Endothelial cell of umbilical vein (primary cell): ENCODE data around the gene EDC3. TPM values are rescaled to one million over a fixed set of nuclear protein-coding genes. Genes with fewer than 3 reads are reported as not detected.

Source experiments
- BruUV-seq: library from RNA; stranded (reverse); fragments of 400-500 nt; replicated peaks from 2 replicates; lab custom pipeline; 2021; lab: Mats Ljungman, UMichigan
- CTCF ChIA-PET: fragments of 300-600, 350-600 bp; sonication (Branson Sonifier 250); formaldehyde crosslinking; loops from one replicate; lab custom pipeline; 2021; ENCODE audit warnings: antibody characterized with exemption, inconsistent platforms; lab: Charles Lee
- POLR2A ChIA-PET: fragments of 300-600, 350-600 bp; sonication (Branson Sonifier 250); formaldehyde crosslinking; loops from one replicate; lab custom pipeline; 2021; ENCODE audit warnings: antibody characterized with exemption, inconsistent platforms; lab: Charles Lee
- DNase-seq: peaks from one replicate; pipeline ENCODE4 v3.0.0-alpha.2; 2011; ENCODE audit warnings: low read depth, low spot score
- FAIRE-seq: peaks from 2 replicates; lab custom pipeline; 2011; peaks lifted over from hg19 to GRCh38; lab: Jason Lieb, UNC
- H2AFZ ChIP-seq: 2 replicates; pipeline ENCODE4 v1.6.0; 2012; ENCODE audit warnings: low read depth, low read length, control low read depth, inconsistent platforms
- H3K27ac ChIP-seq: 2 replicates; pipeline ENCODE4 v1.5.1; 2011; ENCODE audit warnings: low read depth, mild to moderate bottlenecking, control low read depth, low read length, moderate library complexity; ENCODE audit not compliant: insufficient read depth
- H3K27me3 ChIP-seq, 2 experiments: 2 replicates each; pipeline versions ENCODE4 v1.6.0 to v1.6.1; 2011; ENCODE audit warnings: low read length in 2 of 2, mixed read lengths in 1 of 2; ENCODE audit not compliant: control insufficient read depth in 2 of 2, insufficient read depth in 2 of 2
- H3K36me3 ChIP-seq, 2 experiments: 2 replicates in 1 of 2; 3 replicates in 1 of 2; pipeline ENCODE4 v1.5.1; 2011; ENCODE audit warnings: low read length in 2 of 2, mild to moderate bottlenecking in 1 of 2, moderate library complexity in 1 of 2; ENCODE audit not compliant: control insufficient read depth in 2 of 2, insufficient read depth in 2 of 2; ENCODE audit errors: extremely low read depth in 1 of 2
- H3K4me1 ChIP-seq: 3 replicates; pipeline ENCODE4 v1.5.1; 2011; ENCODE audit warnings: mild to moderate bottlenecking, low read length; ENCODE audit not compliant: control insufficient read depth, insufficient read depth; ENCODE audit errors: extremely low read depth
- H3K4me2 ChIP-seq: 2 replicates; pipeline ENCODE4 v1.6.1; 2011; ENCODE audit warnings: low read length, control low read depth, mixed read lengths; ENCODE audit not compliant: insufficient read depth
- H3K4me3 ChIP-seq, 3 experiments: fragments of 200-600 bp in 1 of 3; sonication (generic), shearing (Covaris generic) in 1 of 3; replicated peaks in 1 of 3; 2 replicates each; pipeline ENCODE4 v1.5.1; 2011 to 2016; ENCODE audit warnings: control low read depth in 3 of 3, low read length in 3 of 3, mild to moderate bottlenecking in 2 of 3, inconsistent platforms in 1 of 3, low read depth in 1 of 3, moderate library complexity in 1 of 3; ENCODE audit not compliant: insufficient read depth in 1 of 3
- H3K79me2 ChIP-seq: 2 replicates; pipeline ENCODE4 v1.6.0; 2012; ENCODE audit warnings: low read length, inconsistent platforms; ENCODE audit not compliant: control insufficient read depth, insufficient read depth
- H3K9ac ChIP-seq: replicated peaks from 2 replicates; pipeline ENCODE3; 2011; ENCODE audit warnings: low read length, control low read depth; ENCODE audit not compliant: insufficient read depth; ENCODE audit errors: extremely low read depth
- H3K9me1 ChIP-seq: replicated peaks from 3 replicates; pipeline ENCODE4 v1.6.0; 2011; ENCODE audit warnings: mild to moderate bottlenecking, low read length; ENCODE audit not compliant: control insufficient read depth, insufficient read depth; ENCODE audit errors: extremely low read depth
- H3K9me3 ChIP-seq: replicated peaks from 2 replicates; pipeline ENCODE4 v1.5.1; 2012; ENCODE audit warnings: low read length, inconsistent platforms; ENCODE audit not compliant: control insufficient read depth, insufficient read depth
- H4K20me1 ChIP-seq: replicated peaks from 2 replicates; pipeline ENCODE3; 2011; ENCODE audit warnings: mild to moderate bottlenecking, low read length; ENCODE audit not compliant: control insufficient read depth, insufficient read depth; ENCODE audit errors: extremely low read depth
- CTCF ChIP-seq, 2 donors: IDR thresholded peaks; 1 replicate in 1 of 2; 2 replicates in 1 of 2; pipeline ENCODE4 v1.5.1; 2011; ENCODE audit warnings: low read length in 2 of 2, mild to moderate bottlenecking in 2 of 2, moderate library complexity in 2 of 2, control low read depth in 1 of 2, inconsistent platforms in 1 of 2, low read depth in 1 of 2; ENCODE audit not compliant: insufficient read depth in 1 of 2; ENCODE audit errors: extremely low read depth in 1 of 2
- EZH2 ChIP-seq: IDR thresholded peaks from 2 replicates; pipeline ENCODE4 v1.6.1; 2012; ENCODE audit warnings: borderline replicate concordance, low read depth, mild to moderate bottlenecking, moderate library complexity, low read length, inconsistent platforms; ENCODE audit not compliant: severe bottlenecking
- FOS ChIP-seq: IDR thresholded peaks from 2 replicates; pipeline ENCODE4 v1.6.1; 2011; ENCODE audit warnings: mild to moderate bottlenecking, low read length, moderate library complexity, borderline replicate concordance; ENCODE audit not compliant: insufficient read depth
- GATA2 ChIP-seq: IDR thresholded peaks from 2 replicates; pipeline ENCODE4 v1.7.0; 2011; ENCODE audit warnings: low read depth, mild to moderate bottlenecking, moderate library complexity, mixed read lengths, low read length; ENCODE audit not compliant: insufficient read length, insufficient read depth
- JUN ChIP-seq: IDR thresholded peaks from 2 replicates; pipeline ENCODE4 v1.6.1; 2011; ENCODE audit warnings: borderline replicate concordance, low read depth; ENCODE audit not compliant: insufficient read length, insufficient read depth
- MAX ChIP-seq: IDR thresholded peaks from 2 replicates; pipeline ENCODE4 v1.6.1; 2011; ENCODE audit not compliant: insufficient read depth, insufficient read length
- MYC ChIP-seq: IDR thresholded peaks from one replicate; pipeline ENCODE4 v1.6.1; 2011; ENCODE audit warnings: mild to moderate bottlenecking, low read depth, low read length
- POLR2A ChIP-seq: IDR thresholded peaks from 2 replicates; pipeline ENCODE4 v1.6.1; 2012; ENCODE audit warnings: low read depth, mild to moderate bottlenecking, control low read depth, low read length
- POLR2AphosphoS5 ChIP-seq: IDR thresholded peaks from 2 replicates; pipeline ENCODE4 v1.6.1; 2012; ENCODE audit warnings: low read depth, mild to moderate bottlenecking, control low read depth, low read length, moderate library complexity; ENCODE audit not compliant: insufficient read depth
- dilution Hi-C: fragments of 300-500 bp; cut with MboI; formaldehyde crosslinking; loops from one replicate; pipeline ENCODE4 v1.15.0; 2019; ENCODE audit warnings: low sequenced_read_pairs; ENCODE audit not compliant: extremely low pct_ligation_motif_present
- intact Hi-C: fragments of 100-400 bp; cut with micrococcal nuclease; formaldehyde crosslinking; loops from one replicate; pipeline ENCODE4 v1.10.0; 2022
- polyA plus RNA-seq, 4 experiments: library from polyadenylated mRNA; depleted of rRNA in 3 of 4; stranded (reverse) in 3 of 4; unstranded in 1 of 4; fragments of >200 nt; gene quantifications; 2 replicates each; pipeline versions ENCODE4 v1.2.1 to v1.2.3, GENCODE V29; 2011 to 2012; ENCODE audit warnings: missing spikeins in 1 of 4
- total RNA-seq: library from RNA; stranded (reverse); gene quantifications from 2 replicates; pipeline ENCODE4 v1.2.3, GENCODE V29; 2021

The EDC3 gene
- total and polyA plus RNA-seq, 2 donors (not counting 3 experiments of a cell fraction or from before 2014, with no cell fraction given) = 55.9 to 56.5 TPM

GRCh38 chr15:74614744-74615507, 80.9 kb downstream of the EDC3 start:
- Histone ChIP-seq H3K9ac (peak overlapping the region; percentile 98), H3K9me3 (no peaks in the 10 kb centered on the region), H4K20me1 (peaks cover 6% of the 10 kb centered on the region), H3K79me2 (peaks cover 42% of the 10 kb centered on the region), H3K36me3 (peaks cover 0 to 7% of the 10 kb centered on the region in 2 experiments), H3K27me3 (no peaks in the 10 kb centered on the region), H3K27ac (peak overlapping the region; percentile 88), H2AFZ (peak overlapping the region; percentile 24), H3K4me2 (peak overlapping the region; percentile 77), H3K9me1 (no peaks in the 10 kb centered on the region), H3K4me1 (peaks cover 9% of the 10 kb centered on the region), H3K4me3 (peak overlapping the region; percentile 91 to 93 (median 93))
- CTCF ChIA-PET = interaction anchor here (0.6 to 3.1 kb wide), 3 partner anchors 14 to 123 kb away, joined by 3 to 7 read pairs (median 3); no protein-coding TSS in a partner anchor
- TF ChIP-seq EZH2 (no peak), JUN (no peak), GATA2 (no peak), MYC (no peak), MAX (no peak), POLR2AphosphoS5 (no peak), FOS (no peak), CTCF (IDR thresholded peaks at IDR 0.05; ENCODE audit: extremely low read depth in 1 of 2, insufficient read depth in 1 of 2, low read depth in 1 of 2, low read length in 2 of 2) (no peak), POLR2A (no peak)
- POLR2A ChIA-PET = interaction anchor here (0.7 to 1.7 kb wide), 2 partner anchors 17 to 69 kb away, joined by 4 to 5 read pairs; no protein-coding TSS in a partner anchor
- intact Hi-C loops = loop anchor here (1.0 to 2.0 kb wide), 6 partner anchors 16 to 154 kb away; partner anchors contain the start of genes ARID3B and UBL7
- FAIRE-seq (no peak), DNase-seq (no peak)
- BruUV-seq = TSS peak; percentile 77
- dilution Hi-C loops = no loop called here
